Lower leg skin (tissue), 4 donors: Measurements from ENCODE around the gene SMAD1. TPM values are rescaled to one million over a fixed set of nuclear protein-coding genes. Genes with fewer than 3 reads are reported as not detected.

Experiments used
- DNase-seq, 2 donors: peaks; one replicate each; pipeline ENCODE4 v3.0.0-alpha.2; 2019; ENCODE audit warnings: low spot score in 2 of 2
- H3K4me3 ChIP-seq: fragments of 200-600 bp; sonication (generic); 2 replicates; pipeline ENCODE4 v1.5.1; 2017; ENCODE audit warnings: mild to moderate bottlenecking, low read depth; ENCODE audit not compliant: poor library complexity, severe bottlenecking
- POLR2A ChIP-seq, 2 donors: fragments of 450-650 bp; IDR thresholded peaks; one replicate each; pipeline ENCODE4 v1.6.1; 2016 to 2017; ENCODE audit warnings: antibody characterized with exemption in 2 of 2, mild to moderate bottlenecking in 1 of 2, moderate library complexity in 1 of 2
- WGBS, 2 donors: methylation state at CpG; one replicate each; pipeline ENCODE4 v1.1.5; 2018; 5-methylcytosine and 5-hydroxymethylcytosine counted together
- intact Hi-C: fragments of 100-400 bp; cut with DNase I; formaldehyde crosslinking; loops from one replicate; pipeline ENCODE4 v1.15.0; 2023; ENCODE audit warnings: low total_unique reads
- total RNA-seq, 4 donors: library from RNA; depleted of rRNA; stranded (reverse); fragments of >200 nt; gene quantifications; one replicate each; pipeline ENCODE4 v1.1.0, GENCODE V29; 2016
- TF ChIP-seq, protein P1 (sequence below), 3 donors: fragments of 450-650 bp; IDR thresholded peaks; one replicate each; pipeline ENCODE4 v1.5.1; 2016; ENCODE audit warnings: antibody characterized with exemption in 3 of 3, mild to moderate bottlenecking in 3 of 3, moderate library complexity in 2 of 3

SMAD1 gene
- total RNA-seq, 4 donors from 2014 or later, result 37.9 to 46.1 (median 40.8) TPM

DNA sequence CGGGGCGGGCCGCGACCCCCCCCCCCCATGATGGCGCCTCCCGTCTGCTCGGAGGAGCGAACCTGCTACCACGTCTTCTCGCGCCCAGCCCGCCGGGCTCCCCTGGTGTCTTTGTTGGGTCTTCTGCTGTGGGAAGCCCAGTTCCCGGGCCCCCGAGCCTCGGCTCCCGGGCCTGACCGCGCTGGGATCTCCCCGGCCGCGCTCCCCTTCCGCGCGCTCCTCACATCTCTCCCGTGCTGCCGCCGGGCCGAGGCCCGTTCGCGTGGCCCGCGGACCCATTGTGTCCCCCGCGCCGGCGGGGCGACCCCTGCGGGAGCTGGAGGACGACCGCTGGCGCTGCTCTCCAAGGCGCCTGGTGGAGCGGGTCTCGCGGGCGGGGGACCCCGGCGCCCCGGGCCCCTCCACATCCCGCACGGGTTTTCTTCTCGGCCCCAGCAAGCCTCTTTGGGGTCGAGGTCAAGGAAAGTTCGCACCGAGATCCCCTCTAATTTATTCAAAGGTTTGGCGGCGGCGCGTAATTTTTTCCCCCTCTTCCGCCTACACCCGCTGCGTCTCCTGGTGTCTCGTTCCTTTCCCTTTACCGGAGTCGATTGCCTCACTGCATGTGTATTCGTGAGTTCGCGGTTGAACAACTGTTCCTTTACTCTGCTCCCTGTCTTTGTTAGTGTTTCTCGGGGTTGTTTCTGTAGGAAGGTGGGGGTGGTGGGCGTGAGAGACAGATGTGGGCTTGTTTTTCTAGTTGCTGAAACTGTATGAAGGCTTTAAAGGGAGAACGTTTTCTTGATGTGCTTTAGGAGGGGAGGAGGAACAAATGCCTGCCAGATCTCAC lies 770 bp downstream of the SMAD1 start:
- 0 to 1% methylated on average over 29 to 33 of the region's 73 CpGs for WGBS, 2 donors
- DNase-seq, result peak; percentile 39 to 89
- peak overlapping the region; percentile 89 for H3K4me3 ChIP-seq
- intact Hi-C loops, result no loop called here
- TF ChIP-seq POLR2A (IDR thresholded peaks at IDR 0.05), result no peak
- TF ChIP-seq, protein P1, sequence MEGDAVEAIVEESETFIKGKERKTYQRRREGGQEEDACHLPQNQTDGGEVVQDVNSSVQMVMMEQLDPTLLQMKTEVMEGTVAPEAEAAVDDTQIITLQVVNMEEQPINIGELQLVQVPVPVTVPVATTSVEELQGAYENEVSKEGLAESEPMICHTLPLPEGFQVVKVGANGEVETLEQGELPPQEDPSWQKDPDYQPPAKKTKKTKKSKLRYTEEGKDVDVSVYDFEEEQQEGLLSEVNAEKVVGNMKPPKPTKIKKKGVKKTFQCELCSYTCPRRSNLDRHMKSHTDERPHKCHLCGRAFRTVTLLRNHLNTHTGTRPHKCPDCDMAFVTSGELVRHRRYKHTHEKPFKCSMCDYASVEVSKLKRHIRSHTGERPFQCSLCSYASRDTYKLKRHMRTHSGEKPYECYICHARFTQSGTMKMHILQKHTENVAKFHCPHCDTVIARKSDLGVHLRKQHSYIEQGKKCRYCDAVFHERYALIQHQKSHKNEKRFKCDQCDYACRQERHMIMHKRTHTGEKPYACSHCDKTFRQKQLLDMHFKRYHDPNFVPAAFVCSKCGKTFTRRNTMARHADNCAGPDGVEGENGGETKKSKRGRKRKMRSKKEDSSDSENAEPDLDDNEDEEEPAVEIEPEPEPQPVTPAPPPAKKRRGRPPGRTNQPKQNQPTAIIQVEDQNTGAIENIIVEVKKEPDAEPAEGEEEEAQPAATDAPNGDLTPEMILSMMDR (IDR thresholded peaks at IDR 0.05), result no peak

DNA sequence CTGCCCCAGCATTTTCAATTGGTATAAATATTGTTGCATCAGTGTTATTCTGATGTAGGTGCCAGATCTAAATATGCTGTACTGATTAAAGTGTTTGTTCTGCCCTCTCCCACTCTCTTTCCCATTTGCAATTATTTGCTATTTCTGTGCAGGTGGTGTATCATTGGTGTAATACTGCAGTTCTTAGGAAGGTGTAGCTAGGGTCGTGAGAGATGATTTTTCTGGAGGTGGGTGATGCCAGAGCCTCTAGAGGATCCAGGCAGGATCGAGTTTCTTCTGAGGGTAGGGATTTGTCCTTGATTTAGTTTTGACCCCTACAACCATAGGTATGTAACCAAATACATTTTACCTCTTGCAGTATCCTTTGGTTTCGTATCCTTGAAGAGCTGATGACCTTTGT lies 1.9 kb downstream of the SMAD1 start:
- 43 to 59% methylated on average over 3 of the region's 3 CpGs for WGBS, 2 donors
- H3K4me3 ChIP-seq, result no peak overlapping the region
- no peak for TF ChIP-seq POLR2A (IDR thresholded peaks at IDR 0.05)
- TF ChIP-seq, protein P1 (IDR thresholded peaks at IDR 0.05), result no peak
- no peak for DNase-seq
- intact Hi-C loops, result no loop called here

DNA sequence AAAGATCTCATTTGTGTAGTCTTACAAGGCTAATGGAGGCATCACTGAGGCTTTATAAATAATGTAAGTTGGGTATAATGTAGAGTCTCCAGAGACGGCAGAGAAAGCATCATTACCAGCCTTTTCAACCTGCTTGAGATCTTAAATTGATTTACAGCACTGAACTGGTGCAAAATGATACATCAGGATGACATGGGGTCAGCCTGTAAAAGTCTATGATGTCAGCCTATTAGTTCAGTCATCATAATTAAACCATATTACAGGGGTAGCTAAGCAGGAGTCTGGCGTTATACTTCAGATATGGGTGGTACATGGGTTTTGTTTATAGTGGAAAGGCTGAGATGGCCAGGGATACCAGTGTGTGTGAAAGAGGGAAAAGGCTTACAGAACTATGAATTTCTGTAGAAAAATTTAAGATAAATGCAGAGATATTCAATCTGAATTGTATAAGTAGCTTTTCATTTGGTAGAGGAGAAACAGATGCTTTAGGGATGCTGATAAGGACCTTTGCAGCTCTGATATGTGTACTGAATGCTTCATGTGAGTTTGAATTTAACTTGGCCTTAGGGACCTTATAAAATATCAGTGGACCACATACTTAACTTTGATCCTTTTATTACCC lies 2.7 kb downstream of the SMAD1 start:
- H3K4me3 ChIP-seq, result no peak overlapping the region
- 71 to 74% methylated on average over 2 of the region's 2 CpGs for WGBS, 2 donors
- TF ChIP-seq, protein P1 (IDR thresholded peaks at IDR 0.05), result no peak
- no peak for TF ChIP-seq POLR2A (IDR thresholded peaks at IDR 0.05)
- no peak for DNase-seq
- intact Hi-C loops, result no loop called here

DNA sequence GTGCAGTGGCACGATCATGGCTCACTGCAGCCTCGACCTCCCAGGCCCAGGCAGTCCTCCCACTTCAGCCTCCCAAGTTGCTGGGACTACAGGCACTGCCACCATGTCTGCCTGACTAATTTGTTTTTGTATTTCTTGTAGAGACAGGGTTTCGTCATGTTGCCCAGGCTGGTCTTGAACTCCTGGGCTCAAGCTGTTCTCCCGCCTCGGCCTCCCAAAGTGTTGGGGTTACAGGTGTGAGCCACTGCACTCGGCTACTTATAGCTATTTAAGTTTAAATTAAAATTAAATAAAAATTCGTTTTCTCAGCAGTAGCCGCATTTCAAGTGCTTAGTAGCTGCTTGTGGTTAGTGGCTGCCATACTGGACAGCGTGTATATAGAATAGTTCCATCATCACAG lies 3.5 kb downstream of the SMAD1 start:
- H3K4me3 ChIP-seq, result no peak overlapping the region
- TF ChIP-seq, protein P1 (IDR thresholded peaks at IDR 0.05), result no peak
- no peak for TF ChIP-seq POLR2A (IDR thresholded peaks at IDR 0.05)
- WGBS, 2 donors, result 84 to 90% methylated on average over 9 of the region's 9 CpGs
- no peak for DNase-seq
- intact Hi-C loops, result no loop called here

DNA sequence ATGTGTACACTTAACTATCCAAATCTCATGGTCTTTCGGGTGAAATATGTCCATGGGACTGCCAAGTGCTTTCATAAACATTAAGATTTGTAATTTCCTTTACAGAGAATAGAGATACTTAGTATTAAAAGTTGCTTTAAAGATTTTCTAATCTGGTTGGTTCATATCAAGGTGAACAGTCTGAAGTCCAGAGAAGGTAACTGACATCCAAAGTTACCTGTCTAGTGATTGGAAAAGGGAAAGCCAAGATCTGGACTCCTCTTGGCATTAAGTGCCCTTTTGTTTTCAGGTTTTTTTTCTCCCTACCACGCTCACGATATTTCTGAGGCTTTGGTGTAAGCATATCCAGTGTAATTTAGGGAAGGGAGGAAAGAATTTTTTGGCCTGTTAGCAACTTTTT lies 5.0 kb downstream of the SMAD1 start:
- intact Hi-C loops, result no loop called here
- TF ChIP-seq POLR2A (IDR thresholded peaks at IDR 0.05), result no peak
- TF ChIP-seq, protein P1 (IDR thresholded peaks at IDR 0.05), result no peak
- 61 to 72% methylated on average over 3 of the region's 3 CpGs for WGBS, 2 donors

More for the DNA sequence above, 5.0 kb downstream of the SMAD1 start:
- no peak overlapping the region for H3K4me3 ChIP-seq
- no peak for DNase-seq
